ENCODE results near the gene SEZ6L2.

- TF ChIP-seq EZH2 (IDR thresholded peaks at IDR 0.05; ENCODE audit: borderline replicate concordance, low read length) (no peak), CTCF (IDR thresholded peaks at IDR 0.05; ENCODE audit: low read length) (no peak)
Observed at GRCh38 chr16:29831490-29831889, 67.9 kb downstream of the SEZ6L2 start.
